HEK293T (cell line): ENCODE data around the gene UTS2.

Source experiments
- CTCF ChIA-PET: fragments of 350-600 bp; formaldehyde crosslinking; extraction: SDS; loops from one replicate; lab custom pipeline; 2021; ENCODE audit warnings: antibody characterized with exemption, inconsistent platforms; lab: Yijun Ruan, JAX
- POLR2A ChIA-PET: fragments of 350-600 bp; formaldehyde crosslinking; extraction: SDS; loops from one replicate; lab custom pipeline; 2020; ENCODE audit warnings: antibody characterized with exemption, inconsistent platforms; lab: Yijun Ruan, JAX
- DNase-seq: peaks from one replicate; pipeline ENCODE4 v3.0.0; 2012; ENCODE audit warnings: mixed read lengths; ENCODE audit errors: extremely low spot score
- ARNT ChIP-seq: fragments of 450-650 bp; IDR thresholded peaks from 2 replicates; pipeline ENCODE4 v1.6.1; 2017; ENCODE audit warnings: mild to moderate bottlenecking
- BHLHE40 ChIP-seq: fragments of 450-650 bp; IDR thresholded peaks from 2 replicates; pipeline ENCODE4 v1.6.1; 2016; ENCODE audit warnings: mild to moderate bottlenecking, moderate library complexity, borderline replicate concordance
- CTBP1 ChIP-seq: fragments of 450-650 bp; IDR thresholded peaks from 2 replicates; pipeline ENCODE4 v1.6.1; 2016; ENCODE audit warnings: borderline replicate concordance
- ELF4 ChIP-seq: fragments of 450-650 bp; IDR thresholded peaks from 2 replicates; pipeline ENCODE4 v1.6.1; 2017; ENCODE audit warnings: antibody characterized with exemption
- FOXA1 ChIP-seq: fragments of 450-650 bp; IDR thresholded peaks from 2 replicates; pipeline ENCODE4 v1.6.1; 2016; ENCODE audit warnings: mild to moderate bottlenecking
- FOXK2 ChIP-seq: fragments of 450-650 bp; IDR thresholded peaks from 2 replicates; pipeline ENCODE4 v1.6.1; 2016; ENCODE audit warnings: mild to moderate bottlenecking
- FOXM1 ChIP-seq: fragments of 450-650 bp; IDR thresholded peaks from 2 replicates; pipeline ENCODE4 v1.6.1; 2017; ENCODE audit warnings: mild to moderate bottlenecking, borderline replicate concordance
- HDGF ChIP-seq: fragments of 450-650 bp; IDR thresholded peaks from 2 replicates; pipeline ENCODE4 v1.6.1; 2017; ENCODE audit warnings: antibody characterized with exemption, borderline replicate concordance
- L3MBTL2 ChIP-seq: fragments of 450-650 bp; conservative IDR thresholded peaks from 2 replicates; pipeline ENCODE4 v1.6.1; 2016; ENCODE audit warnings: mild to moderate bottlenecking
- LEF1 ChIP-seq: fragments of 450-650 bp; IDR thresholded peaks from 2 replicates; pipeline ENCODE4 v1.6.1; 2017; ENCODE audit warnings: mild to moderate bottlenecking, borderline replicate concordance
- NFRKB ChIP-seq: fragments of 450-650 bp; IDR thresholded peaks from 2 replicates; pipeline ENCODE4 v1.6.1; 2016; ENCODE audit warnings: mild to moderate bottlenecking, moderate library complexity
- PKNOX1 ChIP-seq: fragments of 450-650 bp; IDR thresholded peaks from 2 replicates; pipeline ENCODE4 v1.6.1; 2016
- SP1 ChIP-seq: fragments of 450-650 bp; IDR thresholded peaks from 2 replicates; pipeline ENCODE4 v1.6.1; 2017
- SUZ12 ChIP-seq: fragments of 450-650 bp; IDR thresholded peaks from 2 replicates; pipeline ENCODE4 v1.6.1; 2016; ENCODE audit warnings: mild to moderate bottlenecking
- TARDBP ChIP-seq: fragments of 450-650 bp; IDR thresholded peaks from 2 replicates; pipeline ENCODE4 v1.6.1; 2016
- ZNF384 ChIP-seq: fragments of 450-650 bp; IDR thresholded peaks from 2 replicates; pipeline ENCODE4 v1.6.1; 2016

The UTS2 gene

GRCh38 chr1:7868070-7868780 lies 15.4 kb upstream of the UTS2 start:
- POLR2A ChIA-PET = no interaction called here
- TF ChIP-seq HDGF = no peak
- no peak for TF ChIP-seq FOXM1
- no peak for TF ChIP-seq BHLHE40
- no peak for TF ChIP-seq FOXA1
- no peak for TF ChIP-seq ELF4
- TF ChIP-seq LEF1 = no peak
- no peak for TF ChIP-seq TARDBP
- TF ChIP-seq SUZ12 = no peak
- TF ChIP-seq L3MBTL2 = no peak
- TF ChIP-seq NFRKB = no peak
- no peak for TF ChIP-seq CTBP1
- no peak for TF ChIP-seq FOXK2
- no peak for TF ChIP-seq PKNOX1
- no peak for TF ChIP-seq ARNT
- no peak for TF ChIP-seq ZNF384
- TF ChIP-seq SP1 = no peak

GRCh38 chr1:7865978-7866377 lies 13.1 kb upstream of the UTS2 start:
- no peak for DNase-seq
- TF ChIP-seq FOXK2 = no peak
- no peak for TF ChIP-seq CTBP1
- no peak for TF ChIP-seq FOXA1
- TF ChIP-seq TARDBP = no peak
- no peak for TF ChIP-seq FOXM1
- TF ChIP-seq NFRKB = no peak
- TF ChIP-seq SUZ12 = no peak
- no peak for TF ChIP-seq HDGF
- no peak for TF ChIP-seq PKNOX1
- no peak for TF ChIP-seq ARNT
- TF ChIP-seq L3MBTL2 = no peak
- ChIA-PET CTCF (no interaction called here), POLR2A (no interaction called here)

More at GRCh38 chr1:7868070-7868780, 15.4 kb upstream of the UTS2 start:
- CTCF ChIA-PET = no interaction called here
- DNase-seq = no peak

GRCh38 chr1:7863756-7864328 lies 11.0 kb upstream of the UTS2 start:
- ChIA-PET POLR2A (no interaction called here), CTCF (no interaction called here)
- DNase-seq = no peak
- no peak for TF ChIP-seq HDGF
- no peak for TF ChIP-seq L3MBTL2
- TF ChIP-seq PKNOX1 = no peak
- no peak for TF ChIP-seq SUZ12
- no peak for TF ChIP-seq TARDBP
- no peak for TF ChIP-seq ELF4
- TF ChIP-seq FOXK2 = no peak
- TF ChIP-seq BHLHE40 = no peak
- TF ChIP-seq FOXM1 = no peak
- TF ChIP-seq ARNT = no peak
- TF ChIP-seq LEF1 = no peak
- no peak for TF ChIP-seq NFRKB
- TF ChIP-seq SP1 = no peak

- CTCF ChIA-PET = no interaction called here
- TF ChIP-seq CTBP1 (no peak), FOXM1 (no peak), FOXK2 (no peak), L3MBTL2 (no peak), BHLHE40 (no peak), ARNT (no peak), FOXA1 (no peak), ELF4 (no peak), ZNF384 (no peak), SP1 (no peak), SUZ12 (no peak), HDGF (no peak), PKNOX1 (no peak), LEF1 (no peak)
- no peak for DNase-seq
- POLR2A ChIA-PET = no interaction called here
Observed at GRCh38 chr1:7862211-7863060, 9.6 kb upstream of the UTS2 start.
